ENCODE data around the gene SF3B4.

- no peak for TF ChIP-seq POLR2A (IDR thresholded peaks at IDR 0.05)
- TF ChIP-seq, protein P1, sequence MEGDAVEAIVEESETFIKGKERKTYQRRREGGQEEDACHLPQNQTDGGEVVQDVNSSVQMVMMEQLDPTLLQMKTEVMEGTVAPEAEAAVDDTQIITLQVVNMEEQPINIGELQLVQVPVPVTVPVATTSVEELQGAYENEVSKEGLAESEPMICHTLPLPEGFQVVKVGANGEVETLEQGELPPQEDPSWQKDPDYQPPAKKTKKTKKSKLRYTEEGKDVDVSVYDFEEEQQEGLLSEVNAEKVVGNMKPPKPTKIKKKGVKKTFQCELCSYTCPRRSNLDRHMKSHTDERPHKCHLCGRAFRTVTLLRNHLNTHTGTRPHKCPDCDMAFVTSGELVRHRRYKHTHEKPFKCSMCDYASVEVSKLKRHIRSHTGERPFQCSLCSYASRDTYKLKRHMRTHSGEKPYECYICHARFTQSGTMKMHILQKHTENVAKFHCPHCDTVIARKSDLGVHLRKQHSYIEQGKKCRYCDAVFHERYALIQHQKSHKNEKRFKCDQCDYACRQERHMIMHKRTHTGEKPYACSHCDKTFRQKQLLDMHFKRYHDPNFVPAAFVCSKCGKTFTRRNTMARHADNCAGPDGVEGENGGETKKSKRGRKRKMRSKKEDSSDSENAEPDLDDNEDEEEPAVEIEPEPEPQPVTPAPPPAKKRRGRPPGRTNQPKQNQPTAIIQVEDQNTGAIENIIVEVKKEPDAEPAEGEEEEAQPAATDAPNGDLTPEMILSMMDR (IDR thresholded peaks at IDR 0.05) = no peak
Measured at GRCh38 chr1:149934356-149934755, 6.8 kb upstream of the SF3B4 start.
